Hepatocyte (in vitro differentiated cells): ENCODE results near the gene PSD. TPM values are rescaled to one million over a fixed set of nuclear protein-coding genes. Genes with fewer than 3 reads are reported as not detected.

Experiments used
- DNase-seq: peaks from one replicate; pipeline ENCODE4 v3.0.0-alpha.2; 2016; ENCODE audit warnings: low spot score
- H2AFZ ChIP-seq: fragments of 200-600 bp; sonication (generic); 2 replicates; pipeline ENCODE4 v1.6.0; 2016; ENCODE audit warnings: antibody characterized with exemption, mild to moderate bottlenecking
- H3K27ac ChIP-seq: fragments of 200-600 bp; sonication (generic); 2 replicates; pipeline ENCODE4 v1.5.1; 2016; ENCODE audit warnings: mild to moderate bottlenecking
- H3K27me3 ChIP-seq: fragments of 200-600 bp; sonication (generic); 2 replicates; pipeline ENCODE4 v1.6.1; 2016
- H3K36me3 ChIP-seq: fragments of 200-600 bp; sonication (generic); replicated peaks from 2 replicates; pipeline ENCODE4 v1.5.1; 2016; ENCODE audit warnings: low read depth; ENCODE audit not compliant: insufficient read depth
- H3K4me1 ChIP-seq: fragments of 200-600 bp; sonication (generic); 2 replicates; pipeline ENCODE4 v1.5.1; 2016; ENCODE audit warnings: mild to moderate bottlenecking, moderate library complexity; ENCODE audit not compliant: insufficient read depth
- H3K4me2 ChIP-seq: fragments of 200-600 bp; sonication (generic); 2 replicates; pipeline ENCODE4 v1.6.0; 2016
- H3K4me3 ChIP-seq: fragments of 200-600 bp; sonication (generic); 2 replicates; pipeline ENCODE4 v1.5.1; 2016; ENCODE audit warnings: mild to moderate bottlenecking
- H3K79me2 ChIP-seq: fragments of 200-600 bp; sonication (generic); 2 replicates; pipeline ENCODE4 v1.6.0; 2017; ENCODE audit warnings: mild to moderate bottlenecking
- H3K9me2 ChIP-seq: fragments of 200-600 bp; sonication (generic); replicated peaks from 2 replicates; pipeline ENCODE4 v1.6.0; 2017; ENCODE audit warnings: mild to moderate bottlenecking; ENCODE audit not compliant: insufficient read depth
- H3K9me3 ChIP-seq: fragments of 200-600 bp; sonication (generic); 2 replicates; pipeline ENCODE4 v1.5.1; 2016; ENCODE audit warnings: low read depth, mild to moderate bottlenecking
- H4K20me1 ChIP-seq: fragments of 200-600 bp; sonication (generic); 2 replicates; pipeline ENCODE4 v1.6.0; 2016; ENCODE audit warnings: mild to moderate bottlenecking; ENCODE audit not compliant: insufficient read depth, poor library complexity, severe bottlenecking
- EZH2 ChIP-seq: fragments of 200-600 bp; sonication (generic); IDR thresholded peaks from 2 replicates; pipeline ENCODE4 v1.6.1; 2016; ENCODE audit warnings: antibody characterized with exemption, mild to moderate bottlenecking, borderline replicate concordance
- EZH2phosphoT487 ChIP-seq: fragments of 200-600 bp; sonication (generic); IDR thresholded peaks from one replicate; pipeline ENCODE4 v1.6.1; 2018; ENCODE audit warnings: antibody characterized with exemption, mild to moderate bottlenecking, low read depth, moderate library complexity; ENCODE audit not compliant: unreplicated experiment, severe bottlenecking
- WGBS: methylation state at CpG from one replicate; pipeline ENCODE4 v1.1.6; 2016; ENCODE audit warnings: low lambda C conversion rate; ENCODE audit errors: missing lambda C conversion rate; 5-methylcytosine and 5-hydroxymethylcytosine counted together
- polyA plus RNA-seq: library from polyadenylated mRNA; unstranded; fragments of >200 nt; fragmentation: Nextera tagmentation; extraction: Ambion mirVana; gene quantifications from 2 replicates; pipeline ENCODE4 v1.2.1, GENCODE V29; 2016
- total RNA-seq: library from RNA; depleted of rRNA; stranded (reverse); fragments of >200 nt; gene quantifications from 2 replicates; pipeline ENCODE4 v1.2.3, GENCODE V29; 2014
- TF ChIP-seq, protein P1 (sequence below): fragments of 200-600 bp; sonication (generic); IDR thresholded peaks from 2 replicates; pipeline ENCODE4 v1.5.1; 2016; ENCODE audit warnings: antibody characterized with exemption, mild to moderate bottlenecking; ENCODE audit not compliant: poor library complexity

PSD gene
- total and polyA plus RNA-seq, 2 experiments from 2014 or later = 13.1 to 20.1 TPM

- Histone ChIP-seq H3K36me3 (no peaks in the 10 kb centered on the region), H3K27ac (no peak overlapping the region), H3K79me2 (no peaks in the 10 kb centered on the region), H3K4me3 (no peak overlapping the region), H3K9me3 (no peaks in the 10 kb centered on the region), H3K4me1 (no peaks in the 10 kb centered on the region), H2AFZ (no peak overlapping the region), H4K20me1 (no peaks in the 10 kb centered on the region), H3K27me3 (no peaks in the 10 kb centered on the region), H3K4me2 (no peak overlapping the region), H3K9me2 (no peaks in the 10 kb centered on the region)
- WGBS = 96% methylated on average over 2 of the region's 2 CpGs
- no peak for TF ChIP-seq EZH2
- no peak for TF ChIP-seq EZH2phosphoT487
- TF ChIP-seq, protein P1, sequence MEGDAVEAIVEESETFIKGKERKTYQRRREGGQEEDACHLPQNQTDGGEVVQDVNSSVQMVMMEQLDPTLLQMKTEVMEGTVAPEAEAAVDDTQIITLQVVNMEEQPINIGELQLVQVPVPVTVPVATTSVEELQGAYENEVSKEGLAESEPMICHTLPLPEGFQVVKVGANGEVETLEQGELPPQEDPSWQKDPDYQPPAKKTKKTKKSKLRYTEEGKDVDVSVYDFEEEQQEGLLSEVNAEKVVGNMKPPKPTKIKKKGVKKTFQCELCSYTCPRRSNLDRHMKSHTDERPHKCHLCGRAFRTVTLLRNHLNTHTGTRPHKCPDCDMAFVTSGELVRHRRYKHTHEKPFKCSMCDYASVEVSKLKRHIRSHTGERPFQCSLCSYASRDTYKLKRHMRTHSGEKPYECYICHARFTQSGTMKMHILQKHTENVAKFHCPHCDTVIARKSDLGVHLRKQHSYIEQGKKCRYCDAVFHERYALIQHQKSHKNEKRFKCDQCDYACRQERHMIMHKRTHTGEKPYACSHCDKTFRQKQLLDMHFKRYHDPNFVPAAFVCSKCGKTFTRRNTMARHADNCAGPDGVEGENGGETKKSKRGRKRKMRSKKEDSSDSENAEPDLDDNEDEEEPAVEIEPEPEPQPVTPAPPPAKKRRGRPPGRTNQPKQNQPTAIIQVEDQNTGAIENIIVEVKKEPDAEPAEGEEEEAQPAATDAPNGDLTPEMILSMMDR = no peak
- no peak for DNase-seq
Measured at GRCh38 chr10:102375867-102376266, 42.7 kb downstream of the PSD start.

DNA sequence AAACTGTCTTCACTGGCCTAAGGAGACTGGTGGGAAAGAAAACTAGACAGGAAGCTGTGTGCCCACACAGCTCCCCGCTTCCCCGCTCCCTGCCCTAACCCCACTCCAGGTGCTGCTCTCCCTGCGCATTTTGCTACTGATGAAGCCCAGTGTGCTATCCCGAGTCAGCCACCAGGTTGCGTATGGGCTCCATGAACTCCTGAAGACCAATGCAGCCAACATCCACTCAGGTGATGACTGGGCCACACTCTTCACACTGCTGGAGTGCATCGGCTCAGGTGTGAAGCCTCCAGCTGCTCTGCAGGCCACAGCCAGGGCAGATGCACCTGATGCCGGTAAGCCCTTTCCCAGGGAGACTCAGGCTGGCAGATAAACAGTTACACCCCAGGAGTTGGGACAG lies 43.3 kb downstream of the PSD start:
- no peaks in the 10 kb centered on the region for H4K20me1 ChIP-seq
- no peaks in the 10 kb centered on the region for H3K9me3 ChIP-seq
- no peak overlapping the region for H2AFZ ChIP-seq
- H3K79me2 ChIP-seq = no peaks in the 10 kb centered on the region
- no peak for DNase-seq
- no peak overlapping the region for H3K4me2 ChIP-seq
- 87% methylated on average over 7 of the region's 7 CpGs for WGBS
- H3K36me3 ChIP-seq = no peaks in the 10 kb centered on the region
- no peaks in the 10 kb centered on the region for H3K27me3 ChIP-seq
- TF ChIP-seq, protein P1 = no peak
- TF ChIP-seq EZH2phosphoT487 = no peak
- no peak for TF ChIP-seq EZH2
- no peak overlapping the region for H3K4me3 ChIP-seq
- no peaks in the 10 kb centered on the region for H3K4me1 ChIP-seq
- no peaks in the 10 kb centered on the region for H3K9me2 ChIP-seq
- no peak overlapping the region for H3K27ac ChIP-seq

DNA sequence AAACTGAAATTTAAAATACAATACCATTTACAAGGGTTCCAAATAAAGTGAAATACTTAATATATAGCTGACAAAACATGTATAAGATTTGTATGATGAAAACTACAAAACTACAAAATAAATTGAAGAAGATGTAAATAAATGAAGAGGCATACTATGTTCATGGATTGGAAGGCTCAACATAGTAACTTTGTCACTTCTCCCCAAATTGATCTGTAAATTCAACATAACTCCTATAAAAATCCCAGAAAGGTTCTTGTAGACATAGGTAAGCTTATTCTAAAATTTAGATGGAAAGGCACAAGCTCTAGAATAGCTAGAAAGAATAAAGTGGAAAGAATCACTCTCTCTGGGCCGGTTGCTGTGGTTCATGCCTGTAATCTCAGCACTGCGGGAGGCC lies 47.3 kb downstream of the PSD start:
- H3K27me3 ChIP-seq = no peaks in the 10 kb centered on the region
- H2AFZ ChIP-seq = no peak overlapping the region
- H3K4me3 ChIP-seq = no peak overlapping the region
- H3K27ac ChIP-seq = no peak overlapping the region
- 97% methylated on average over 2 of the region's 2 CpGs for WGBS
- H3K4me2 ChIP-seq = no peak overlapping the region
- H3K9me2 ChIP-seq = no peaks in the 10 kb centered on the region
- no peaks in the 10 kb centered on the region for H3K36me3 ChIP-seq
- TF ChIP-seq, protein P1 = no peak
- TF ChIP-seq EZH2phosphoT487 (no peak), EZH2 (no peak)
- H3K79me2 ChIP-seq = no peaks in the 10 kb centered on the region
- no peak for DNase-seq
- no peaks in the 10 kb centered on the region for H4K20me1 ChIP-seq
- no peaks in the 10 kb centered on the region for H3K4me1 ChIP-seq
- H3K9me3 ChIP-seq = no peaks in the 10 kb centered on the region

DNA sequence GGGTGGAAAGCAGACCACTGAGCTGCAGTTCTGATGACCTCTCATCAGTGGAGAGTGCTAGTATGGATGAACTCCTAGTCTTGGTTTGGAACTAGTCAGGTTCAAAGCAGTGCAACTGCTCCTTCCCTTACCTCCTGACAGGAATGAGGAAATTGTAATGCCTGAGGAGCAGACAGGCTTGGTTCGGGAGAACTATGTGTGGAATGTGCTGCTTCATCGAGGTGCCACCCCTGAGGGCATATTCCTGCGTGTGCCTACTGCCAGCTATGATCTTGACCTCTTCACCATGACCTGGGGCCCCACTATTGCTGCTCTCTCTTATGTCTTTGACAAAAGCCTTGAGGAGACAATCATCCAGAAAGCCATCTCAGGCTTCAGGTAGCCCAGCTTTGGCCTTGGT lies 50.5 kb downstream of the PSD start:
- Histone ChIP-seq H3K4me1 (no peaks in the 10 kb centered on the region), H3K4me3 (no peak overlapping the region), H4K20me1 (no peaks in the 10 kb centered on the region), H3K9me2 (no peaks in the 10 kb centered on the region), H3K79me2 (no peaks in the 10 kb centered on the region), H3K36me3 (no peaks in the 10 kb centered on the region), H3K27me3 (no peaks in the 10 kb centered on the region), H3K4me2 (no peak overlapping the region), H2AFZ (no peak overlapping the region), H3K27ac (no peak overlapping the region), H3K9me3 (no peaks in the 10 kb centered on the region)
- 41% methylated on average over 3 of the region's 3 CpGs for WGBS
- DNase-seq = no peak
- TF ChIP-seq EZH2phosphoT487 (no peak), EZH2 (no peak)
- TF ChIP-seq, protein P1 = no peak
